Fibroblast of villous mesenchyme (primary cell): ENCODE results near the gene LDB3. TPM values are rescaled to one million over a fixed set of nuclear protein-coding genes. Genes with fewer than 3 reads are reported as not detected.

Source experiments
- DNase-seq: peaks from one replicate; pipeline ENCODE4 v3.0.0-alpha.2; 2010; ENCODE audit warnings: low read depth
- H3K4me3 ChIP-seq: 2 replicates; pipeline ENCODE4 v1.5.1; 2011; ENCODE audit warnings: low read depth, mild to moderate bottlenecking, low read length
- total RNA-seq: library from RNA; depleted of rRNA; stranded (reverse); fragments of >200 nt; gene quantifications from 2 replicates; pipeline ENCODE4 v1.2.3, GENCODE V29; 2012
- TF ChIP-seq, protein P1 (sequence below): IDR thresholded peaks from 2 replicates; pipeline ENCODE4 v1.5.1; 2012; ENCODE audit warnings: low read depth, mild to moderate bottlenecking, low read length; ENCODE audit not compliant: insufficient read depth

Gene LDB3
- total RNA-seq, 1 donor, result under 0.01 TPM

DNA sequence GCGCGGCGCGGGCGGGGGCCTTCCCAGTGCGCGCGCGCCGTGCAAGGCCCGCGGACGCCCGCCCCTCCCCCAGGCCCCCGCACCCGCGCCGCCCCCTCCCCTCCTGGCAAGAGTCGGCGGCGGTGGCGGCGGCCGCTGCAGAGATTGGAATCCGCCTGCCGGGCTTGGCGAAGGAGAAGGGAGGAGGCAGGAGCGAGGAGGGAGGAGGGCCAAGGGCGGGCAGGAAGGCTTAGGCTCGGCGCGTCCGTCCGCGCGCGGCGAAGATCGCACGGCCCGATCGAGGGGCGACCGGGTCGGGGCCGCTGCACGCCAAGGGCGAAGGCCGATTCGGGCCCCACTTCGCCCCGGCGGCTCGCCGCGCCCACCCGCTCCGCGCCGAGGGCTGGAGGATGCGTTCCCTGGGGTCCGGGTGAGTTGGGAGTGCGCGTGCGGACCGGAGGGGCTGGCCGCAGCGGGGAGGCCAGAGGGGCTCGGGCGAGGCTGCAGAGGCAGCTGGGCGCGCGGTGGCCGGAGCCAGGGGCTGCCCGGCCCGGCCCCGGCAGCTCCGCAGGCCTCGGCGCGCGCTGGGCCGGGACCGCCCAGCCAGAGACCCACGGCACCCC lies 88.3 kb downstream of the LDB3 start, which contains the start of gene BMPR1A:
TSS of gene BMPR1A (plus strand) at position 109 of the 602 bp plus-strand sequence. CDS start 119,400 bp downstream, outside the sequence.
- TF ChIP-seq, protein P1, sequence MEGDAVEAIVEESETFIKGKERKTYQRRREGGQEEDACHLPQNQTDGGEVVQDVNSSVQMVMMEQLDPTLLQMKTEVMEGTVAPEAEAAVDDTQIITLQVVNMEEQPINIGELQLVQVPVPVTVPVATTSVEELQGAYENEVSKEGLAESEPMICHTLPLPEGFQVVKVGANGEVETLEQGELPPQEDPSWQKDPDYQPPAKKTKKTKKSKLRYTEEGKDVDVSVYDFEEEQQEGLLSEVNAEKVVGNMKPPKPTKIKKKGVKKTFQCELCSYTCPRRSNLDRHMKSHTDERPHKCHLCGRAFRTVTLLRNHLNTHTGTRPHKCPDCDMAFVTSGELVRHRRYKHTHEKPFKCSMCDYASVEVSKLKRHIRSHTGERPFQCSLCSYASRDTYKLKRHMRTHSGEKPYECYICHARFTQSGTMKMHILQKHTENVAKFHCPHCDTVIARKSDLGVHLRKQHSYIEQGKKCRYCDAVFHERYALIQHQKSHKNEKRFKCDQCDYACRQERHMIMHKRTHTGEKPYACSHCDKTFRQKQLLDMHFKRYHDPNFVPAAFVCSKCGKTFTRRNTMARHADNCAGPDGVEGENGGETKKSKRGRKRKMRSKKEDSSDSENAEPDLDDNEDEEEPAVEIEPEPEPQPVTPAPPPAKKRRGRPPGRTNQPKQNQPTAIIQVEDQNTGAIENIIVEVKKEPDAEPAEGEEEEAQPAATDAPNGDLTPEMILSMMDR, result no peak
- peak; percentile 90 for DNase-seq
- H3K4me3 ChIP-seq, result peak within 1 kb of the TSS; percentile 85

DNA sequence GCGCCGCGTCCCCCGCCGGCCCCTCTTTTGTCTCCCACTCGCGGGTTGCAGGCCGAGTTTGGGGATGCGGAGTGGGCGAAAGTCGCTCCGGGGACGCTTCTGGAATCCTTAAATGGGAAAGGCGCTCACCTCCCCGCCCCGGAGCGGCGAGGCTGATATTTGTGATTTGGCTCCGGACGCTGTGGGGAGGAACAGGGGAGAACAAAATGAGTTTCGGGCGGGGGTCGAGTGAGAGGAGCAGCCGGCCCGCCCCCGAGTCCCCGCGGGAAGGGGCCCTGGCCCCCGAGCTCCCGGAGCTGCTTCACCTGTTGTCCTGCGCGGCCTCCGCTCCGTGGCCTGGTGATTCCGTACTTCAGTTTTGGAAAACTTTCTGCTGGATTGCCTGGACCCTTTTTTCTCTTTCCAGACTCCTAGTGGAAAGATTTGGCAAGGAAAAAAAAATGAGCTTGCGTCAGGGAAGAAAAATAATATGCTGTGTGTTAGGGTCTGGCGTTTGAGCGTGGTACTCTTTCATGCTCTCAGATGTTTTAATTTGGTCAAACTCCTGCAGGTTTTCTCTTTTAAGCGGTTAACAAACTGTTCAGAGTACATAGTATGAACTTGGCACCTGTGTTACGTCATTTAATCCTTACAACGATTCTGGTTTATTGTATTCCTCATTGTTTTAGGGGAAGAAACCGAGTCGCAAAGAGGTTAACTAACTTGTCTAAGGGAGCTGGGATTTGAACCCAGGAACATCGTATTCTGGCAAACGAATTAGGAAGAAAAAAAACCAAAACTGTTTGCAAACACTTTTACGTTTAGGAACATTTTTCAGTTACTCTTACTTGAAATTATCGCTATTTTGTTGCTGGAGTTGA lies 89.0 kb downstream of the LDB3 start:
- TF ChIP-seq, protein P1, result peak; percentile 41
- DNase-seq, result peak; percentile 79
- H3K4me3 ChIP-seq, result peak overlapping the region; percentile 85

DNA sequence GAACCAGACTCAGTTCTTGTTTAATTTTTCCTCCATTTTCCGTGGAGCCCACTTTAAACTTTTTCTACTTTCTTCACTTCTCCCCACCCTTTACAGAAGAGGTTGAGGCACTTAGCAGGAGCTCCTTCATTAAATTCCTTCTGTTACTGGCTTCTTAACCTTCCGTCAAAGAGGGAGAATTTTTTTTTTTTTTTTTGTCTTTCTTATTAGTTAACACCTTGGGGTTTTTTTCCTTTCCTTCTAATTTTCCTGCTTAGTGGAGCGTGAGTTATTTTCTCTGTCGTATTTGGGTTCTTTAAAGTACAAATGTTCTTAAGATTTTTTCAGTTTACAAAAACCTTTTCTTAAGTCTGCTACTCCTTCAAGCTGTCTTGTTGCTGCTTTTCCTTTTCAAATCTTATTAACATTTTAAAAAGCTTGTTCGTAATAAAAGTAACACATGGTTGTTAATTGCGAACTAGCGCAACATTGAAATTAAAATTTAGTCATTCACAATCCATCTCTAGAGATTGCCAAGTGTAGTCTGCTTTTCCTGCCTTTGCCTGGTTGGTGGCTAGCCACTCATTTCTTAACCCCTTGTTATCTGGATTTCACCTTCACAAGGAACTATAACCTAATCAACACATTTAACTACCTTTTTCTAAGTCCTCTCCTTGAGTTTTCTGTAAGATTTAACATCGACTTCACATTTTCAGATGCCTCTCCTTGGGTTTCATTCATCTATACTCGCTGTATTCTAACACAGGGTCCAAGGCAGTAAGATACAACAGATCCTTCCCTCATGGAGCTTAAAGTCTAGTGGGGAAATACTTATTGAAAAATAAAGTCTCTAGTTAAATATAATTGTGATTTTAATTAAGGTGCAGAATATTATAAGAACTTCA lies 90.1 kb downstream of the LDB3 start:
- H3K4me3 ChIP-seq, result peak overlapping the region; percentile 85
- no peak for DNase-seq
- TF ChIP-seq, protein P1, result no peak

DNA sequence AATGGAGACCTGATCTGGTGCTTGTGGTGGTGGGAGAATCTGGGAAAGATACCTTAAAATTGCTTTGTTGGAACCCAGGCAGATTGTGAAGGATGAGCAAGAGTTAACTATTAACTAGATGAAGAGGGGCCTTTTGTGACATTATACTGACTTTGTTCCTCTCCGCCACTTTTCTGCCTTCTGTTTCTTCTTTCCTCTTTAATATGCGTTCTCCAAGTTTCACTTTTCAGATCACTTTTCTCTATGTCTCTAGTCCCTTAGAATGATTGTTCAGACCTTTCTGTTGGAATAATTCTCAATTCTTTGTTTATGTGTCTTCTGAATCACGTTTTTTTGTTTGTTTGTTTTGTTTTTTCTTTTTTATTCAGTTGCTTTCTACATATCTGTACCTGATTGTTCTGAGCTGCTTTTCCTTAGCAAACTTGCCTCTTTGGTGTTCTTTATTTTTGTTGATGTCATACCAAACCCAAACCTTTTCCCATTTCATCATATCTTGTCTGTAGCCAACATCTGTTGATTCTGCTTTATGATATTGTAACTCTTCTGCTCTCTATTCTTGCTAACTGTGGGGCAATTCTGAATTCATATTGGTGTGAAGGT lies 90.9 kb downstream of the LDB3 start:
- DNase-seq, result peak; percentile 45
- TF ChIP-seq, protein P1, result no peak
- peak overlapping the region; percentile 85 for H3K4me3 ChIP-seq

DNA sequence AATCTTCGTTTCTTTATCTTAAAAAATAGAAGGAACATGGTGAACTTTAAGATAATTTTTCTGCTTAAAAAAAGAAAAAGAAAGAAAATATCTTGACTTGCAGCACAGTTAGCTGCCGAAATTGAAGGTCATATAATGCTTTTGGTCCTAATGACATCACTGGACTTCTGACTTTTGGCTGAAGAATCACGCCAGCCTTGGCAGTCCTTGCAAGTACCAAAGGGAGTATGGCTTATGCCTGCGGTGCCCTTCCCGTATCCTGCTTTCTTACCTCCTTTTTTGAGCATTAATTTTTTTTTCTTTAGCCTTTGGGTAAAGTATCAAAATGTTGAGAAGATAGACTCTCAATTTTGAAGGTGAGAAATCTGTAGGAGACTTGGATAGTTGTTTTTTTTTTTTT lies 95.1 kb downstream of the LDB3 start:
- TF ChIP-seq, protein P1, result no peak
- no peak overlapping the region for H3K4me3 ChIP-seq
- DNase-seq, result no peak

DNA sequence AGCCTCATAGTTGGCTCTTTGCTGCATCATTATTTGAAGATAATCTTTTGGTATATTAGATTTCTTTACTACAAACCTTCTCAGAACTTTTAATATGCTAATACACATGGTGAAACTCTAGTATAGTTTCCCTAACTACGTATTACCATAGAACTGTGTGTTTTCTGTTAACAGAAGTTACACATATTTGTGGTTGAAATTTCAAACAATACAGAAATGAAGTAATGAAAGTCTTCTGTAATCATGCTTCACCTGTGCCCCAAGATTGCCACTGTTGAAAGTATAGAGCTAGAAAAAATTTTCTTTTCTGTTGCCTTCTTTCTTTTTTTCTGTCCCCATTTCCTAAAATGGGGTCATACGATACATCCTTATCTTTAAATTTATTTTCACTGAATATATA lies 97.2 kb downstream of the LDB3 start:
- no peak for DNase-seq
- H3K4me3 ChIP-seq, result no peak overlapping the region
- TF ChIP-seq, protein P1, result no peak
